AG09309 (cell line): ENCODE results near the gene NOX3.

Experiments
- DNase-seq: peaks from one replicate; pipeline ENCODE4 v3.0.0-alpha.2; 2010; ENCODE audit warnings: low read depth
- H3K4me3 ChIP-seq: 2 replicates; pipeline ENCODE4 v1.5.1; 2011; ENCODE audit warnings: mild to moderate bottlenecking, low read depth, low read length, moderate library complexity; ENCODE audit not compliant: control insufficient read depth
- CTCF ChIP-seq: IDR thresholded peaks from 2 replicates; pipeline ENCODE4 v1.5.1; 2011; ENCODE audit warnings: mild to moderate bottlenecking, low read depth, low read length, inconsistent platforms; ENCODE audit not compliant: insufficient read depth, control insufficient read depth; ENCODE audit errors: missing control alignments

Gene NOX3

DNA sequence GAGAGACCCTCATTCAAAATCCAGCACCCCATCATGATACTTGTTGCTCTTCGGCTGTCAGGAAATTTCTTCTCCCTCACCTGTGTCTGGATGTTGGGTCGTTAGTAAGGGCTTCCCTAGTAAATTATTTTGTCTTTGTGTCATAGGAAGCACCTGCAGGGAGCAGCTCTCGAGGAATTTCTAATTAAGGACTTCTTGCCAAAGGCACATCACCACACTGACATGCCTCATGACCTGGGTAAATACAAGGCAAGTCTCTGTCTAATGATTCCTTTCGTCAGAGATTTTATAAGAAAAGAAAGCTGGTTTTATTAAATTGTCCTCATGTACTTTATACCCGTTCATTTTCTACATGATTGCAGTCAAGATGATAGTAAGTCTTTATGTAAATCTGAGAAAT is at the start of gene NOX3:
Gene NOX3, minus strand, starts transcription at position 74 of the 400 bp plus-strand sequence. Its CDS starts 39 bp downstream, at position 35.
- no peak for DNase-seq
- no peak for TF ChIP-seq CTCF
- no peak within 1 kb of the TSS for H3K4me3 ChIP-seq

DNA sequence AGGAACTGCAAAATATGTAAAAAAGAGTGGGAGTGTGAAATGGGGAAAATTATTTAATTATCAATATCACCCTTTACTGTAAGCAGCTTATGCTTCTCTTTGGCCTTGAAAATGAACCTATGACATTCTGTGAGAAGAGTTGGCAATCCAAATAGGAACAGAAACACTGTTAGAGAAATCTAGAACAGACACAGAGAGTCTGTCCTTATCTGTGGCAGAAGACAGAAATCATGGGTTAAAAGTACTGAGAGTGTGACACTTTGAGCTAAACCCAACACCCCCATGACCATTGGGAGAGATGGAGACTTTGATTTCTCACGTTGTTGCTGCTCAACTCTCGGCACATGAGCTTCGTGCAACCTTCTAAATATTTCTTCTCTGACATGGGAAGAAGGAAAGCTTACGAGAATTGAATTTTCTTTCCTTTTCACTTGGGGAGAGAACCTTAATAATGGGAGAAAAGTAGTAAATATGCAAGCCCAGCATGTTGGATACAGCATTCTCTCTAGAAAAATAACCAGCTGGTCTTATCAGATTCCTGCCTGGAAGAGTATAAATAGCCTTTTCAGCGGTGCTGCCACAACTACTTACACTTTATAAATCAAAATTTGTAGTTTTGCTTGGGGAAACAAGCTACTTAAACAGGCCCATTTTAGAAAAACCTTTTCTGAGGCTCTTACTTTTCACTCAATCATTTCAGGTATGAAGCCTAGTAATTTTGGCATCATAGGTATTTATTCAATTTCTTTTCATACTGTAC is 49.4 kb upstream of the NOX3 start:
- no peak for TF ChIP-seq CTCF
- no peak for DNase-seq
- no peak overlapping the region for H3K4me3 ChIP-seq

DNA sequence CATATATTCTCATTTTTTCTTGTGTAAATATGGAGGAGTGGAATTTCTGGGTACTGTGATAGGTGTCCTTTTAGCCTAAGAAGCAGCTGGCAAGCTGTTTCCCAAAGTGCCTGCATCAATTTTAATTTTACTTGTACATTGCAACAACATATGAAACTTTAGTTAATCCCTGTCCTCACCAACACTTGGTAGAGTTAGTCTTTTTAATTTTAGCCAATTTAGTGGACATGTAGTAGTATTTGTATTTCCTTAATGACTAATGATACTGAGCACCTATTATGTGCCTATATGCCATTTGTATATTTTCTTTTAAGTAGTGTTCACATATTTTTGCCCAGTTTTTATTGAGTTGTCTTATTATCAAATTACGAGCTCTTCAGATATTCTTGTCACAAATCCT is 46.8 kb upstream of the NOX3 start:
- H3K4me3 ChIP-seq, result no peak overlapping the region
- no peak for TF ChIP-seq CTCF
- no peak for DNase-seq

DNA sequence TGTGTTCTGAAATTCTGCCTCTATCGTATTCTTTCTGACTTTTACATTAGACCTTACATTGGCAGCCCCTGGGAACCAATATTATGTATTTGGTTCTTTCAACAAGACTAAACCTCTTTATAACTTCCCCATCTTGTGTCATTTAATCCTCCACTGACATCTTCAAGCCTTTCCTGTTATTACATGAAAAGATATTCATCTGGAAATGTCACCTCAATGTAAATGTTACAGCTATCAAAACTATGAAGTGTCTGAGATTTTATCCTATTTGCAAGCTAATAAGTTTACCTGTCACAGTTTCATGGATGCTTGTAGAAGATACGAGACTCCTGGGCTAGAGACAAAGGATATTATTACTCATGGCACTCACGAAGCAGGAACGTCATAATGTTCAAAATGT is 43.9 kb upstream of the NOX3 start:
- no peak for TF ChIP-seq CTCF
- no peak for DNase-seq
- H3K4me3 ChIP-seq, result no peak overlapping the region

GRCh38 chr6:155498370-155498769 is 42.7 kb upstream of the NOX3 start:
- DNase-seq, result no peak
- TF ChIP-seq CTCF, result peak; percentile 23
- no peak overlapping the region for H3K4me3 ChIP-seq

DNA sequence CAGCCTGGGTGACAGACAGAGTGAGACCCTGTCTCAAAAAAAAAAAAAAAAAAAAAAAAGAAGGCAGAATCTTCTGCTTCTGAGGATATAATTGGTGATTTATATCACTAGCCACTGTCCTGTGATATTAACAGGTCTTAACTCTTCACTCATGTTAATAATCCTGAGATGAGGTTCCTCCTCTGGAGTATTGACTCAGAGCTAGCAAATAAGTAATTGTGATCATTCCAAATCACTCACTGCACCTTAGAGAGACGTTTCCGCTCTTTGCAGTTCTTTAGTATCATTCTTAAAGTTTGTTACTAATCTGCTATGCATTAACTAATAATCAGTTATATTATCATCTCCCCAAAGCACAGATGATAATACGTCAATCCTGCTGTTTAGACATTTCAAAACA is 41.6 kb upstream of the NOX3 start:
- TF ChIP-seq CTCF, result no peak
- H3K4me3 ChIP-seq, result no peak overlapping the region
- DNase-seq, result no peak
